ENCODE measurements around the gene GSTCD. TPM values are rescaled to one million over a fixed set of nuclear protein-coding genes. Genes with fewer than 3 reads are reported as not detected.

GSTCD gene
- total RNA-seq, 1 experiment from 2014 or later: 17.9 TPM

GRCh38 chr4:105896461-105896942, 187.9 kb downstream of the GSTCD start:
- H3K23me2 ChIP-seq (ENCODE audit: insufficient read length, low read depth, low read length, poor library complexity, severe bottlenecking): peaks cover 20% of the 10 kb centered on the region
- no peaks in the 10 kb centered on the region for H3K9me3 ChIP-seq (ENCODE audit: control insufficient read depth, low read depth, low read length)
- H3K79me2 ChIP-seq (ENCODE audit: insufficient read depth, low read length): no peaks in the 10 kb centered on the region
- no CpG with 5 or more reads among the region's 22 CpGs for whole genome bisulfite sequencing (ENCODE audit: extremely low coverage, insufficient read length, low lambda C conversion rate)
- H3T11ph ChIP-seq (ENCODE audit: low read length): no peak overlapping the region
- H2AFZ ChIP-seq (ENCODE audit: low read length): no peak overlapping the region
- no peak overlapping the region for H2BK20ac ChIP-seq (ENCODE audit: low read depth, low read length, poor library complexity, severe bottlenecking)
- TF ChIP-seq CTCF (conservative IDR thresholded peaks at IDR 0.05): no peak
- H2BK15ac ChIP-seq (ENCODE audit: low read depth, low read length): no peak overlapping the region
- no peak overlapping the region for H3K4ac ChIP-seq (ENCODE audit: low read depth, low read length)
- H3K4me1 ChIP-seq (ENCODE audit: insufficient read depth, low read length): no peaks in the 10 kb centered on the region
- H4K20me1 ChIP-seq (ENCODE audit: control insufficient read depth, insufficient read depth, insufficient read length): no peaks in the 10 kb centered on the region
- no peak overlapping the region for H2BK5ac ChIP-seq (ENCODE audit: insufficient read length, low read length)
- Mint-ChIP-seq H3K36me3 (ENCODE audit: insufficient read depth in 1 of 3, low read depth in 3 of 3) (no peaks in the 10 kb centered on the region), H3K4me3 (peak overlapping the region; percentile 67 to 83), H3K9me3 (no peaks in the 10 kb centered on the region; a peak in 1 of 5 replicates), H3K4me1 (peaks cover 13 to 21% of the 10 kb centered on the region in 2 experiments), H3K27me3 (ENCODE audit: low read depth) (peaks cover 94% of the 10 kb centered on the region), H3K27ac (no peak overlapping the region)
- DNase-seq: peak; percentile 63
- H4K5ac ChIP-seq (ENCODE audit: insufficient read length, low read depth, low read length): no peak overlapping the region
- H4K8ac ChIP-seq (replicated peaks; ENCODE audit: insufficient read length, low read depth, low read length): no peak overlapping the region
- H3K27me3 ChIP-seq (ENCODE audit: insufficient read depth, low read length): peaks cover 27% of the 10 kb centered on the region; the same call in 1 of the 2 replicates
- no peak overlapping the region for H2BK12ac ChIP-seq (ENCODE audit: insufficient read length, low read depth, low read length)
- no peak overlapping the region for H2AK5ac ChIP-seq (ENCODE audit: insufficient read length, low read length)
- peak overlapping the region; percentile 77 for H3K4me2 ChIP-seq (ENCODE audit: insufficient read depth, insufficient read length, low read length)
- H3K18ac ChIP-seq (ENCODE audit: insufficient read length, low read depth, low read length): no peak overlapping the region
- H3K14ac ChIP-seq (ENCODE audit: insufficient read depth, low read length): no peak overlapping the region
- H2BK120ac ChIP-seq (ENCODE audit: low read depth, low read length, poor library complexity, severe bottlenecking): no peak overlapping the region
- H3K23ac ChIP-seq (ENCODE audit: insufficient read length, low read depth, low read length): no peak overlapping the region
- H3K56ac ChIP-seq (ENCODE audit: insufficient read length, low read depth, low read length): no peak overlapping the region
- no peak overlapping the region for H3K9ac ChIP-seq (ENCODE audit: extremely low read depth, insufficient read length, low read length)
- no peak overlapping the region for H3K27ac ChIP-seq (ENCODE audit: insufficient read length, low read depth, low read length)
- H4K91ac ChIP-seq (ENCODE audit: insufficient read length, low read depth, low read length): no peak overlapping the region
- H3K79me1 ChIP-seq (ENCODE audit: insufficient read depth, low read depth, low read length, poor library complexity, severe bottlenecking): no peaks in the 10 kb centered on the region

Other genes with a start within 250 kb of the GSTCD start
- 73.1 and 76.4 TPM in 2 replicates for gene PPA2, start 234.7 kb upstream of the GSTCD start, total RNA-seq (2021)
- not detected in 2 replicates for gene ARHGEF38, start 156.2 kb upstream of the GSTCD start, total RNA-seq (2021)
- gene INTS12, start 95 bp upstream of the GSTCD start, total RNA-seq (2021): 14.5 and 15.6 TPM in 2 replicates
- 0.37 TPM in 2 replicates for gene NPNT, start 186.7 kb downstream of the GSTCD start, total RNA-seq (2021)